Esophagus squamous epithelium (tissue), 4 donors: Measurements from ENCODE around the gene EMILIN2.

Experiments used
- POLR2A ChIP-seq, 4 donors: fragments of 450-650 bp; IDR thresholded peaks; one replicate each; pipeline ENCODE4 v1.6.1; 2017; ENCODE audit warnings: antibody characterized with exemption in 4 of 4, mild to moderate bottlenecking in 4 of 4, moderate library complexity in 3 of 4
- TF ChIP-seq, protein P1 (sequence below), 6 experiments: fragments of 450-650 bp in 4 of 6; fragments of 200-600 bp in 2 of 6; sonication (generic) in 2 of 6; IDR thresholded peaks; one replicate each; pipeline ENCODE4 v1.5.1; 2016 to 2019; ENCODE audit warnings: antibody characterized with exemption in 6 of 6, mild to moderate bottlenecking in 4 of 6, moderate library complexity in 4 of 6

DNA sequence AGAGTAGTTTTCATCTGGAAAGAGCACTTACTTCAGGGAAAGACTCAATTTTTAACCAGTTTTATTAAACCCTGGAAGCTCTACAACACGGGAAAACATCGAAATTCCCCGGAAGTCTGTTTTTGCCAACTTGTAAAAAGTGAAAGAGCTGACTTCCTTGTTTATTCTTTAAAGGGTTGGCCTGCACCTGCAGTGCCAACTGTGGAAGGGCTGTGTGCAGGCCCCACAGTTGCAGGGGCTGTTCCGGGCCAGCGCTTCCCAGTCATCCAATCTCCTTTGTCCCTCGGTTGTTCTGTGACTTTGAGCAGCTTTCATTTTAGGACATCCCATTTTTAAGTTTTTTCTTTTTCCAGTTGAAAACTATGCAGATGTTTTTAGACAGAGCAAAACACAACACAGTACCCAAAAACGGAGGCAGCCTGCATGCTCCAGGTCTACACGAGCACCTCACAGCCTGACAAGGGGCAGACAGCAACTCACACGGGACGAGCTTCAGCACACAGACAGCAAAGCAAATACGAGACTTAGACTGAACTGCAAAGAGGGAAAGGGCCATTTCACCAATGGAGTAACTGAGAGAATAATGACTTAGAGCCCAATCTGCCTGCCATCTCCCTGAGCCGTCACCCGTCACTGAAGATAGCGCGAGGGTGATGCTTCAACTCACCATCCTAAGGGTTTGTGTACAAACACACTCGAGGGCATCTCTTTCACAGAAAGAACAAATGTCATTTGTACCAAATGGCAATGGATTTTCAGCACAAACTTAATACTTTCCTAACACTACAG is 70.6 kb downstream of the EMILIN2 start:
- TF ChIP-seq, protein P1, sequence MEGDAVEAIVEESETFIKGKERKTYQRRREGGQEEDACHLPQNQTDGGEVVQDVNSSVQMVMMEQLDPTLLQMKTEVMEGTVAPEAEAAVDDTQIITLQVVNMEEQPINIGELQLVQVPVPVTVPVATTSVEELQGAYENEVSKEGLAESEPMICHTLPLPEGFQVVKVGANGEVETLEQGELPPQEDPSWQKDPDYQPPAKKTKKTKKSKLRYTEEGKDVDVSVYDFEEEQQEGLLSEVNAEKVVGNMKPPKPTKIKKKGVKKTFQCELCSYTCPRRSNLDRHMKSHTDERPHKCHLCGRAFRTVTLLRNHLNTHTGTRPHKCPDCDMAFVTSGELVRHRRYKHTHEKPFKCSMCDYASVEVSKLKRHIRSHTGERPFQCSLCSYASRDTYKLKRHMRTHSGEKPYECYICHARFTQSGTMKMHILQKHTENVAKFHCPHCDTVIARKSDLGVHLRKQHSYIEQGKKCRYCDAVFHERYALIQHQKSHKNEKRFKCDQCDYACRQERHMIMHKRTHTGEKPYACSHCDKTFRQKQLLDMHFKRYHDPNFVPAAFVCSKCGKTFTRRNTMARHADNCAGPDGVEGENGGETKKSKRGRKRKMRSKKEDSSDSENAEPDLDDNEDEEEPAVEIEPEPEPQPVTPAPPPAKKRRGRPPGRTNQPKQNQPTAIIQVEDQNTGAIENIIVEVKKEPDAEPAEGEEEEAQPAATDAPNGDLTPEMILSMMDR (IDR thresholded peaks at IDR 0.05), result no peak
- TF ChIP-seq POLR2A (IDR thresholded peaks at IDR 0.05), result no peak
